GM06990 (cell line): ENCODE results near the gene LMX1B.

Experiments
- DNase-seq: peaks from one replicate; pipeline ENCODE4 v3.0.0-alpha.2; 2011; ENCODE audit not compliant: insufficient read length; ENCODE audit errors: extremely low read depth
- H3K27me3 ChIP-seq: replicated peaks from 2 replicates; pipeline ENCODE4 v1.6.0; 2011; ENCODE audit warnings: low read length; ENCODE audit not compliant: control insufficient read depth, insufficient read depth
- H3K36me3 ChIP-seq: 2 replicates; pipeline ENCODE4 v1.5.1; 2011; ENCODE audit warnings: low read length; ENCODE audit not compliant: control insufficient read depth, insufficient read depth
- H3K4me3 ChIP-seq: replicated peaks from 2 replicates; pipeline ENCODE4 v1.5.1; 2011; ENCODE audit warnings: low read depth, mild to moderate bottlenecking, control low read depth, low read length
- CTCF ChIP-seq: IDR thresholded peaks from 2 replicates; pipeline ENCODE4 v1.5.1; 2011; ENCODE audit warnings: low read length, control low read depth, mild to moderate bottlenecking, inconsistent platforms; ENCODE audit not compliant: insufficient read depth, poor library complexity, severe bottlenecking

LMX1B gene

GRCh38 chr9:126619361-126620135, 5.8 kb downstream of the LMX1B start:
- no peak for TF ChIP-seq CTCF
- no peak for DNase-seq
- H3K27me3 ChIP-seq, result peaks cover 4% of the 10 kb centered on the region
- no peak overlapping the region for H3K4me3 ChIP-seq
- H3K36me3 ChIP-seq, result no peaks in the 10 kb centered on the region

- H3K4me3 ChIP-seq, result no peak overlapping the region
- H3K36me3 ChIP-seq, result no peaks in the 10 kb centered on the region
- peaks cover 6% of the 10 kb centered on the region for H3K27me3 ChIP-seq
- no peak for DNase-seq
- no peak for TF ChIP-seq CTCF
These were observed 6.8 kb downstream of the LMX1B start for GRCh38 chr9:126620478-126620877.

GRCh38 chr9:126621061-126621918, 7.6 kb downstream of the LMX1B start:
- no peak for TF ChIP-seq CTCF
- Histone ChIP-seq H3K4me3 (no peak overlapping the region), H3K27me3 (peaks cover 7% of the 10 kb centered on the region), H3K36me3 (no peaks in the 10 kb centered on the region)
- DNase-seq, result no peak

- DNase-seq, result no peak
- no peak for TF ChIP-seq CTCF
- peaks cover 10% of the 10 kb centered on the region for H3K27me3 ChIP-seq
These were observed 8.4 kb downstream of the LMX1B start for GRCh38 chr9:126621919-126622735.

GRCh38 chr9:126623314-126623666, 9.6 kb downstream of the LMX1B start:
- Histone ChIP-seq H3K4me3 (no peak overlapping the region), H3K36me3 (no peaks in the 10 kb centered on the region), H3K27me3 (peaks cover 12% of the 10 kb centered on the region)
- no peak for DNase-seq
- TF ChIP-seq CTCF, result no peak

More at GRCh38 chr9:126621919-126622735, 8.4 kb downstream of the LMX1B start:
- Histone ChIP-seq H3K36me3 (no peaks in the 10 kb centered on the region), H3K4me3 (no peak overlapping the region)
